Measurements from ENCODE around the gene HNF1A.
A peak's percentile ranks its signal among the peaks of the same experiment; 100 is the strongest.

The HNF1A gene

GRCh38 chr12:121000530-121000929 is 22.2 kb downstream of the HNF1A start:
- DNase-seq (ENCODE audit: low read depth) = no peak
- TF ChIP-seq, protein P1, sequence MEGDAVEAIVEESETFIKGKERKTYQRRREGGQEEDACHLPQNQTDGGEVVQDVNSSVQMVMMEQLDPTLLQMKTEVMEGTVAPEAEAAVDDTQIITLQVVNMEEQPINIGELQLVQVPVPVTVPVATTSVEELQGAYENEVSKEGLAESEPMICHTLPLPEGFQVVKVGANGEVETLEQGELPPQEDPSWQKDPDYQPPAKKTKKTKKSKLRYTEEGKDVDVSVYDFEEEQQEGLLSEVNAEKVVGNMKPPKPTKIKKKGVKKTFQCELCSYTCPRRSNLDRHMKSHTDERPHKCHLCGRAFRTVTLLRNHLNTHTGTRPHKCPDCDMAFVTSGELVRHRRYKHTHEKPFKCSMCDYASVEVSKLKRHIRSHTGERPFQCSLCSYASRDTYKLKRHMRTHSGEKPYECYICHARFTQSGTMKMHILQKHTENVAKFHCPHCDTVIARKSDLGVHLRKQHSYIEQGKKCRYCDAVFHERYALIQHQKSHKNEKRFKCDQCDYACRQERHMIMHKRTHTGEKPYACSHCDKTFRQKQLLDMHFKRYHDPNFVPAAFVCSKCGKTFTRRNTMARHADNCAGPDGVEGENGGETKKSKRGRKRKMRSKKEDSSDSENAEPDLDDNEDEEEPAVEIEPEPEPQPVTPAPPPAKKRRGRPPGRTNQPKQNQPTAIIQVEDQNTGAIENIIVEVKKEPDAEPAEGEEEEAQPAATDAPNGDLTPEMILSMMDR (IDR thresholded peaks at IDR 0.05; ENCODE audit: low read depth, low read length, missing control alignments) = no peak
- no peak overlapping the region for H3K4me3 ChIP-seq (ENCODE audit: low read depth, low read length)
- in situ Hi-C loops (cut with HindIII; ENCODE audit: low sequenced_read_pairs) = loop anchor here (10.0 kb wide), 1 partner anchor 356 kb away; the partner anchor contains the start of gene CABP1

- TF ChIP-seq, protein P1 (IDR thresholded peaks at IDR 0.05; ENCODE audit: low read depth, low read length, missing control alignments) = no peak
- in situ Hi-C loops (cut with HindIII; ENCODE audit: low sequenced_read_pairs) = loop anchor here (10.0 kb wide), 1 partner anchor 356 kb away; the partner anchor contains the start of gene CABP1
- no peak for DNase-seq (ENCODE audit: low read depth)
- no peak overlapping the region for H3K4me3 ChIP-seq (ENCODE audit: low read depth, low read length)
These were observed 22.7 kb downstream of the HNF1A start for GRCh38 chr12:121001060-121001459.

- TF ChIP-seq, protein P1 (IDR thresholded peaks at IDR 0.05; ENCODE audit: low read depth, low read length, missing control alignments) = no peak
- no peak for DNase-seq (ENCODE audit: low read depth)
- no peak overlapping the region for H3K4me3 ChIP-seq (ENCODE audit: low read depth, low read length)
- in situ Hi-C loops (cut with HindIII; ENCODE audit: low sequenced_read_pairs) = loop anchor here (10.0 kb wide), 1 partner anchor 357 kb away; the partner anchor contains the start of gene CABP1
These were observed 23.6 kb downstream of the HNF1A start for GRCh38 chr12:121001841-121002483.

DNA sequence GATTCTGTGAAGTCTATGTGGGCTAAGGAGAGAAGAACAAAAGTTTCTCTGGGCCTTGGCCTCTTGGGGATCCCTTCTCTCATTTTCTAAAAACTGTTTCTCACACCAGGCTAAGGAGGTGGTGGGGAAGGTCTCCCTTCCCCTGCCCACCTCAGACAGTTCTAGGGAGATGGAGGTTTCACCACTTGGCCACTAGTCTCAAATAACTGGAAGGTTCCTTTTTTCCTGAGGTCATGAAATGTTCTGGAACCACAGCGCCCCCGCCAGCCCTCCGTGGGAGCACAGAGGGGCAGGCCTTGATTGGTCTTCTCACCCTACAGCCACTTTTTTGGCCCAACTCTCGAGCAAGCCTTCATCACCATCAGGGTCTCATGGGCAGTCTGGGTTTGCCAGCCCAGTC is 25.3 kb downstream of the HNF1A start:
- TF ChIP-seq, protein P1 (IDR thresholded peaks at IDR 0.05; ENCODE audit: low read depth, low read length, missing control alignments) = no peak
- in situ Hi-C loops (cut with HindIII; ENCODE audit: low sequenced_read_pairs) = loop anchor here (10.0 kb wide), 1 partner anchor 359 kb away; the partner anchor contains the start of gene CABP1
- DNase-seq (ENCODE audit: low read depth) = no peak
- no peak overlapping the region for H3K4me3 ChIP-seq (ENCODE audit: low read depth, low read length)

DNA sequence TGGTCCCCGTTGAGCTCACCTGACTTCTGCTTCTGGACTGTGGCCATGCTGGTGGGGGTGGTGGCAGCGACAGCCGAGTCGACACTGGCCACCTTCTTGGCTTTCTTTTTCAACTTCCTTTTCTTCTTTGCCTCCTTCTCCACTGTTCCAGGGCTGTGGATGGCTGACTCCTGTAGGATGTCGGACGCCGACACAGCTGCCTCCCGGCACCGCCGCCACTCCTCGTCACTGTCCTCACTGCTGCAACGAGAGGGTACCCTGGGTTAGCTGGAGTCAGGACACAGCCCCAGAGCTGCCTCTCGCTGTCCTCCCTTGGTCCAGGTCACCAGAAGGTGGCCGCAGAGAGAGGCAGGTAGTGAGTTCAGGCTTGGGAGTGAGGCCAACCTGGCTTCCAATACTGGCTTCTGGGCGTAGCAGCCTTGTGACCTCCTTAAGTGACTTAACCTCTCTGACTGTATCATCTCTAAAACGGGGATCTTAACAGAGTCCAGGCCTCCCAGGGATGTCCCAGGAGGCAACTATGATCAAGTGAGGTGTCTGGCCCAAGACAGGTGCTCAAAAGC is 26.0 kb downstream of the HNF1A start:
- H3K4me3 ChIP-seq (ENCODE audit: low read depth, low read length) = no peak overlapping the region
- TF ChIP-seq, protein P1 (IDR thresholded peaks at IDR 0.05; ENCODE audit: low read depth, low read length, missing control alignments) = no peak
- in situ Hi-C loops (cut with HindIII; ENCODE audit: low sequenced_read_pairs) = loop anchor here (10.0 kb wide), 1 partner anchor 360 kb away; the partner anchor contains the start of gene CABP1
- no peak for DNase-seq (ENCODE audit: low read depth)

DNA sequence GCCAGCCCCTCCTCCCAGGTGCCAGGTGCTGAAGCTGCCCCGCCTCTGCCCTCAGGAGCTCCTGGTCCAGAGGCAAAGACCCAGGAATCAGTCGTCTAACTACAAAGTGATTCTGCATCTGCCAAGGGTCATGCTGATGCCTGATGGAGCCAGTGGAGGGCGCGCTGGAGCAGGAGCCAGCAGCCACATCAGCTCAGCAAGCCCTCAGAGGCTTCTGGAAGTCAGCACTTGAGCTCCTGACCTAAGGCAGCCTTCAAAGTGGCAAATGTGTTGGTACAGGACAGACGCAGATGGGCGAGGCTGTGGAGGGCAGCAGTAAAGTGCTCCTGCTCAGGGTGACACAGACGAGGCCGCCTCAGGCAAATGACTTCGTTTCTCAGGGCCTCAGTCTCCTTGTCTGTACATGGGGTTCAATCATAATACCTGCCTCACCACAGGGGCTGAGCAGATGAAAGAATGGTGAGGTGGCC is 27.0 kb downstream of the HNF1A start:
- no peak for DNase-seq (ENCODE audit: low read depth)
- in situ Hi-C loops (cut with HindIII; ENCODE audit: low sequenced_read_pairs) = loop anchor here (10.0 kb wide), 1 partner anchor 361 kb away; the partner anchor contains the start of gene CABP1
- TF ChIP-seq, protein P1 (IDR thresholded peaks at IDR 0.05; ENCODE audit: low read depth, low read length, missing control alignments) = peak; percentile 69
- H3K4me3 ChIP-seq (ENCODE audit: low read depth, low read length) = no peak overlapping the region

All from astrocyte of the cerebellum (primary cell).